Testis (tissue), 3 donors: ENCODE data around the gene SYT1. TPM values are rescaled to one million over a fixed set of nuclear protein-coding genes. Genes with fewer than 3 reads are reported as not detected.

Experiments
- DNase-seq: peaks from one replicate; pipeline ENCODE4 v3.0.0-alpha.2; 2019
- H3K27ac ChIP-seq, 2 donors: fragments of 200-600 bp; sonication (generic); one replicate each; pipeline ENCODE4 v1.5.1; 2019
- H3K27me3 ChIP-seq: fragments of 200-600 bp; sonication (generic); one replicate; pipeline ENCODE4 v1.5.1; 2019
- H3K36me3 ChIP-seq: fragments of 200-600 bp; sonication (generic); one replicate; pipeline ENCODE4 v1.5.1; 2017; ENCODE audit warnings: low read depth; ENCODE audit errors: missing control alignments
- H3K4me1 ChIP-seq: fragments of 200-600 bp; sonication (generic); one replicate; pipeline ENCODE4 v1.5.1; 2019
- H3K4me3 ChIP-seq, 2 donors: fragments of 200-600 bp; sonication (generic); one replicate each; pipeline ENCODE4 v1.5.1; 2017 to 2019
- H3K9me3 ChIP-seq: fragments of 200-600 bp; sonication (generic); one replicate; pipeline ENCODE4 v1.5.1; 2017
- POLR2A ChIP-seq: fragments of 450-650 bp; IDR thresholded peaks from one replicate; pipeline ENCODE4 v1.6.1; 2017; ENCODE audit warnings: antibody characterized with exemption, mild to moderate bottlenecking, moderate library complexity
- WGBS, 2 donors: methylation state at CpG; one replicate each; pipeline ENCODE4 v1.1.5; 2018; 5-methylcytosine and 5-hydroxymethylcytosine counted together
- intact Hi-C: fragments of 100-400 bp; cut with DNase I; formaldehyde crosslinking; loops from one replicate; pipeline ENCODE4 v1.15.1; 2023; ENCODE audit warnings: low total_unique reads
- polyA plus RNA-seq: library from polyadenylated mRNA; stranded (reverse); fragments of 350-450 nt; fragmentation: Illumina TruSeq; extraction: RNeasy Lipid Tissue Mini Kit (QIAGEN cat#74804); gene quantifications from one replicate; pipeline ENCODE4 v1.2.3, GENCODE V29; 2014; ENCODE audit warnings: low read depth, low replicate concordance; ENCODE audit not compliant: insufficient read depth
- total RNA-seq, 2 donors: library from RNA; depleted of rRNA; stranded (reverse); fragments of >200 nt; gene quantifications; one replicate each; pipeline ENCODE4 v1.2.3, GENCODE V29; 2016
- TF ChIP-seq, protein P1 (sequence below), 3 experiments: fragments of 450-650 bp in 2 of 3; fragments of 200-600 bp in 1 of 3; sonication (generic) in 1 of 3; IDR thresholded peaks; one replicate each; pipeline ENCODE4 v1.5.1; 2016 to 2019; ENCODE audit warnings: antibody characterized with exemption in 3 of 3, mild to moderate bottlenecking in 2 of 3, moderate library complexity in 1 of 3

SYT1 gene
- total and polyA plus RNA-seq, 3 donors from 2014 or later, result 1.1 to 1.7 (median 1.3) TPM

DNA sequence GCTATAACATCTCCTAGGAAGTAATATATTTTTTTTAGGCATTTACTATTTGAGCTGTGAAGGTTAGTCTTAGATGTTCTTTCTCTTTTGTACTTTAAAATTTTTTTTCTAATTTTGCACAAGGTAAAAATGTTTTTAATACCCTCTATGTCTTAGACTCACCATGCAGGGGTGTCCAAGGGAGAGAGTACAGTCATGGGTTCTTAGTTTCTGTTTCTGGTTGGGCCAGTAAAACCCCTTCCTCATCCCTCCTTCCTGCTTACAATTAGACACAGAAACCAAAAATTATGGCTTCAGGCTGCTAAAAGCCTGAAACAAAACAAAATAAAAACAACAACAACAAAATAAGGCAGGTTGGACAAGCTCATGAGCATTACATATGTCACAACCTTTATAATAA is 193.0 kb downstream of the SYT1 start:
- DNase-seq, result no peak
- Histone ChIP-seq H3K36me3 (no peaks in the 10 kb centered on the region), H3K27ac (no peak overlapping the region), H3K27me3 (no peaks in the 10 kb centered on the region), H3K4me3 (no peak overlapping the region), H3K4me1 (no peaks in the 10 kb centered on the region), H3K9me3 (no peaks in the 10 kb centered on the region)
- no peak for TF ChIP-seq POLR2A
- TF ChIP-seq, protein P1, sequence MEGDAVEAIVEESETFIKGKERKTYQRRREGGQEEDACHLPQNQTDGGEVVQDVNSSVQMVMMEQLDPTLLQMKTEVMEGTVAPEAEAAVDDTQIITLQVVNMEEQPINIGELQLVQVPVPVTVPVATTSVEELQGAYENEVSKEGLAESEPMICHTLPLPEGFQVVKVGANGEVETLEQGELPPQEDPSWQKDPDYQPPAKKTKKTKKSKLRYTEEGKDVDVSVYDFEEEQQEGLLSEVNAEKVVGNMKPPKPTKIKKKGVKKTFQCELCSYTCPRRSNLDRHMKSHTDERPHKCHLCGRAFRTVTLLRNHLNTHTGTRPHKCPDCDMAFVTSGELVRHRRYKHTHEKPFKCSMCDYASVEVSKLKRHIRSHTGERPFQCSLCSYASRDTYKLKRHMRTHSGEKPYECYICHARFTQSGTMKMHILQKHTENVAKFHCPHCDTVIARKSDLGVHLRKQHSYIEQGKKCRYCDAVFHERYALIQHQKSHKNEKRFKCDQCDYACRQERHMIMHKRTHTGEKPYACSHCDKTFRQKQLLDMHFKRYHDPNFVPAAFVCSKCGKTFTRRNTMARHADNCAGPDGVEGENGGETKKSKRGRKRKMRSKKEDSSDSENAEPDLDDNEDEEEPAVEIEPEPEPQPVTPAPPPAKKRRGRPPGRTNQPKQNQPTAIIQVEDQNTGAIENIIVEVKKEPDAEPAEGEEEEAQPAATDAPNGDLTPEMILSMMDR (IDR thresholded peaks at IDR 0.05), result no peak
- intact Hi-C loops, result no loop called here

DNA sequence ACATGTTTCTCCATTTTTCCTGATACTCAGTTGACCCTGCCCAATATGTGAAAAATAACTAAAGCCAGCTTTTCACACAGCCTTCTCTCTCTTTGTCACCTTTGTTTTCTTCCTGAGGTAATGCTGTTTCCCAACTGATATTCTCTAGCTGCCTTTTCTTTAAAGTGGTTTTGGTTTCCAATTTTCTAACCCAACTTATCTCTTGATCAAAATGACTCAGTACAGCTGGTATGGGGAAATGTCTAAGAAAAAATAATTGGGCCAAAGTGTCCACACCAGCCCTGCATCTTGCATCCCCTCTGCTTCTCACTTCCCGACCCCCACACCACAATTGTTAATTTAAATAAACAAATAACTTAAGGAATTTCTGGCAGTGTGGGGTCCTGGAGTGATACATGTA is 193.8 kb downstream of the SYT1 start:
- intact Hi-C loops, result no loop called here
- Histone ChIP-seq H3K4me3 (no peak overlapping the region), H3K9me3 (no peaks in the 10 kb centered on the region), H3K4me1 (no peaks in the 10 kb centered on the region), H3K27ac (no peak overlapping the region), H3K27me3 (no peaks in the 10 kb centered on the region), H3K36me3 (no peaks in the 10 kb centered on the region)
- WGBS, 2 donors, result 75 to 79% methylated on average over 1 of the region's 1 CpG
- DNase-seq, result no peak
- no peak for TF ChIP-seq POLR2A
- TF ChIP-seq, protein P1 (IDR thresholded peaks at IDR 0.05), result no peak

DNA sequence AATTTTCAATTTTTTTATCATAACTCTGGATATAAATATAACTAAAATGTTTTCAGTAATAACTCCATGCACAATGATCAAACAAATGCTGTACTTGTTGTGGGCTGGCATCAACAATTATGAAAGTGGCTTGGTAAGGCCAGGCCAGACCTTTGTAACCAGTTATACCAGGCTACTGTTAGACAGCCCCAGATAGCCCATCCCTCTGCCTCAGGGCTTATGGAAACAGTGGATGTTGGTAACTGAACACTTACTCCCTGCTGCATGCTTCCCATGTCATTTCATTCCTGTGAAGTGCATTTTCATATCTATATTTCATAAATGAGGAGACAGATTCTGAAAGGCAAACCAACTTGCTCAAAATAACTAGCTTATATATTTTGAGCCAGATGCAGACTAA is 195.0 kb downstream of the SYT1 start:
- no peaks in the 10 kb centered on the region for H3K9me3 ChIP-seq
- no peak overlapping the region for H3K27ac ChIP-seq
- H3K4me3 ChIP-seq, result no peak overlapping the region
- TF ChIP-seq, protein P1 (IDR thresholded peaks at IDR 0.05), result no peak
- no peak for TF ChIP-seq POLR2A
- H3K36me3 ChIP-seq, result no peaks in the 10 kb centered on the region
- no peaks in the 10 kb centered on the region for H3K4me1 ChIP-seq
- no peak for DNase-seq
- no peaks in the 10 kb centered on the region for H3K27me3 ChIP-seq
- intact Hi-C loops, result no loop called here

DNA sequence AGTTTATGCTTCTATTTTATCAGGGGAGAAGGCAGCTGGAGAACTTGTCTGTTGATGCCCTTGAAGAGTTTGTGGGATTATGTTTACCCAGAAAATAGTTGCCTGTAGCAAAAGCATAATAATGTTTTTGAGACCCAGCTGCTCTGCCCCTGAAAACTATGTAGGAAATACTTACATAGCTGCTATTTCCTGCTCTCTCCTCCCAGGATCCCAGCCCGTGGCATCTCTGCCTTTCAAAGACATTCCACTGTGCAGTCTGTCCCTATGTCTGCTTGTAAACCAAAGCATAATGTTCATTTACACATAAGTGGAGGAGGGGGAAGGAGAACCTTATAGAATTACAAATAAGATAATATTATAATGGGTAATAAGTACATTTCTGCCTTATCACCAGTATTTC is 198.7 kb downstream of the SYT1 start:
- Histone ChIP-seq H3K4me1 (no peaks in the 10 kb centered on the region), H3K27ac (no peak overlapping the region), H3K4me3 (no peak overlapping the region), H3K9me3 (no peaks in the 10 kb centered on the region), H3K36me3 (no peaks in the 10 kb centered on the region), H3K27me3 (no peaks in the 10 kb centered on the region)
- intact Hi-C loops, result no loop called here
- TF ChIP-seq POLR2A, result no peak
- TF ChIP-seq, protein P1 (IDR thresholded peaks at IDR 0.05), result no peak
- no peak for DNase-seq
- 20 to 43% methylated on average over 1 of the region's 1 CpG for WGBS, 2 donors

DNA sequence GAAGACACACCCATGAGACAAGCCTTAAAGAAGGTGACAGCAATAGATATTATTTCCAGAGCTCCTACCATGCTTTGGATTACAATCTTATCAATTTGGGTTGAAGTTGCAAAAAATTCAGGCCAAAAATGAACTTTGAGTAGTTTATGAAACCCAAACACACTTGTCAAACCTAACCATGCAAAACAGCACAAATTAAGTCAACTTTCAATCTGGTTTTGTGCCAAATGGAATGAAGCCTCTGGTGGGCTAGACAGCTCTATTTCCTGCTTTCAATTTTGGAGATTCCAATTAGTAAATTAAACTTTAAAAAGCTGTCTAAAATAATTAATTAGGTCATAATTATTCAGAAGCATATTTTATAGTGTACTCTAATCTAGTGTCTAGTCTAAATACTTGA is 203.4 kb downstream of the SYT1 start:
- intact Hi-C loops, result no loop called here
- Histone ChIP-seq H3K27me3 (no peaks in the 10 kb centered on the region), H3K36me3 (no peaks in the 10 kb centered on the region)

More for the DNA sequence above, 203.4 kb downstream of the SYT1 start:
- DNase-seq, result no peak
- Histone ChIP-seq H3K4me3 (no peak overlapping the region), H3K9me3 (no peaks in the 10 kb centered on the region), H3K27ac (no peak overlapping the region), H3K4me1 (no peaks in the 10 kb centered on the region)
- no peak for TF ChIP-seq POLR2A
- TF ChIP-seq, protein P1 (IDR thresholded peaks at IDR 0.05), result no peak
